NCI-H1417 (cell line): Measurements from ENCODE around the gene PLCB2.

ENCODE experiments used
- DNase-seq, 3 experiments: peaks; one replicate each; lab custom pipeline; 2025; lab: John Stamatoyannopoulos, UW

Gene PLCB2

DNA sequence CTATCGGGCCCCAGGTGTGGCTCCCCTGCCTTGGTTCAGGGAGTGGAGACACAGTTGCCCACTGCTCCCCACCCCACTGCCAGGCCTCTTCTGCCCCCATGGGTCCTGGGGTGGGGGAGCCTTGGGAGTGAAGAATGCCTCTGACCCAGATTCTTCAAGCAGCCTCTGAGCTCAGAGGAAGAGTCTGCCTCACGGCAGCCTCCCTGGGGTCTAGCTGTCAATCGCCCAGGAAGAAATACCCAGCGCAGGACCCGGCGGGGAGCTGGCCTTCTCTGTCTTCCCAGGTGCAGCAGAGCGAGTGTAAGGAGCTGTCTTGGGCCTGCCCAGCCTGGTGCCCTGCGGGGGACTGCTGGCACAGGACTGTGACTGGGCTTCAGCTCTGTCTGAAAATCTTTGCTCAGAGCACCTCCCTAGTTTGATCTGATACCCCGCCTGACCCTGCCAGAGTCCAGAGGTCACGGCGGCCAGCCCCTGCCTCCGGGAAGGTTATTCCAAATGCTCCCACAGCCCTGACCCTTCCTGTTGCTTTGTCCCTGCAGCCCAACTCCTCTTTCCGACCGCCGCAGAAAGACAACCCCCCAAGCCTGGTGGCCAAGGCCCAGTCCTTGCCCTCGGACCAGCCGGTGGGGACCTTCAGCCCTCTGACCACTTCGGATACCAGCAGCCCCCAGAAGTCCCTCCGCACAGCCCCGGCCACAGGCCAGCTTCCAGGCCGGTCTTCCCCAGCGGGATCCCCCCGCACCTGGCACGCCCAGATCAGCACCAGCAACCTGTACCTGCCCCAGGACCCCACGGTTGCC lies 35.9 kb downstream of the PLCB2 start:
- DNase-seq = no peak

DNA sequence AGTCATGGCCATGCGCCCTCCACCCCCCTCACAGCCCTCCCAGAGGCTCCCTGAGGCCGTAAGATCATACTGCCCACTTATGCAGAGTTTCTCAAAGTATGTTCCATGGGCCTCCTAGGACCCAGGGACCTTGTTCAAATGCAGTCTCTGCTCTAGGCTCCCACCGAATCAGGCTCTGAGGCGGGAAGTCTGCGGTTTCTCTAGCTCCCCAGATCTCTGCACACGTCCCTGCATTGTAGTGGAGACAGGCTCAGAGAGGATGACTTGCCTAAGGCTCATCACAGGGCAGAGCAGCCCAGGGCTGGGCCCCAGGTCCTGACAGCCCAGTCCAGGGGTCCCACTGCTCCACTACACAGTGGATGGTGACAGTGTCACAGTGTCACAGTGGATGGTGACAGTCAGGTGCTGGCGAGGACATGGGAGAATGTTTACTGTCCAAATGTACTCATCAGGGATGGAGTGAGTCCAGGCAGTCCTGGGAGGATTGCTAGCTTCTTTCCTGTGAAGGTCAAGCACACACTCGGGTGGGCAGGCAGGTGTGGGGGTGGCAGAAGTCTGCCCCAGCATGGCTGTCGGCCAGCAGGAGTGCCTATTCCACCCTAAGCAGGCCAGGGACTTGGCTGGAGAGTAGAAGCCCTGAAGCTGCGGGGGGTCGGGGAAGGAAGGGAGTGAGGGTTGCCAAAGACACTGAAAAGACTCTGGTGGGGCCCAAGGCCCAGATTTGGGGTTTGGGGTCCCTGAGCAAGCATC lies 37.3 kb downstream of the PLCB2 start:
- no peak for DNase-seq

DNA sequence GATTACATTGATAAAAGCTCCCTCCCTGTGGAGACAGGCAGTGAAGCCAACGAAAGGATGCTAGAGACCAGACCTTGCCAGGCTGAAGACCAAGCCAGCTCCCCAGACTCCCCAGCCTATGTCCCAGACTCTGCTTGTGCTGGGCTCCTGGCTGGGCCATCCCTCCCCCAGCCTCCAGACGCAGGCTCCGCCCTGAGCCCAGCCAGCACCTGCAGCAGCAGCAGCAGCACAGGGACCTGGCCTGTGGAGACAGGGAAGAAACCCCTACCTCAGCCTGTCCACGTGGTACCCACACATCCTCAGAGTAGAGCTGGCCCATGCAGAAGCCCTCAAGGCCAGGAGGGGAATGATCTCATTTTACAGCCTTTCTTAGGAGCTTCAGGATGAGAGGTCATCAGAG lies 38.1 kb downstream of the PLCB2 start:
- DNase-seq = no peak

DNA sequence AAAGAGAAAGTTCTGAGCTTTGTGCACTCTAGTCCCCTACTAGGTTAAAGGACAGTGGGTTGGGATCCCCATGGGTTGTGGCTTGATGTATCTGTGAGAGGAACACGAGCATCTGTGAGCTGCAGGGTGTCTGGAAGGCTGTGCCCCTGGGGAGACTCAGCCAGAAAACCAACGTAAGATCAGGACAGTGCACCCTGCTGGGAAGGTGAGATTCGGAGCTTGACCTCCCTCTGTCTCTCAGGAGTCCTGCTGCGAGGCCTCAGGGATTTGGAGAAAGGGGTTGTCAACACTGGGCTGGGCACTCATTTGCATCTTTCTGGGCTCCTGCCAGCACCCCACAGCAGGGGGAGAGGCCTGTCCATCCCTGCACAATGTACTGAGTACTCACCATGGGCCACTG lies 40.1 kb downstream of the PLCB2 start:
- DNase-seq = no peak

DNA sequence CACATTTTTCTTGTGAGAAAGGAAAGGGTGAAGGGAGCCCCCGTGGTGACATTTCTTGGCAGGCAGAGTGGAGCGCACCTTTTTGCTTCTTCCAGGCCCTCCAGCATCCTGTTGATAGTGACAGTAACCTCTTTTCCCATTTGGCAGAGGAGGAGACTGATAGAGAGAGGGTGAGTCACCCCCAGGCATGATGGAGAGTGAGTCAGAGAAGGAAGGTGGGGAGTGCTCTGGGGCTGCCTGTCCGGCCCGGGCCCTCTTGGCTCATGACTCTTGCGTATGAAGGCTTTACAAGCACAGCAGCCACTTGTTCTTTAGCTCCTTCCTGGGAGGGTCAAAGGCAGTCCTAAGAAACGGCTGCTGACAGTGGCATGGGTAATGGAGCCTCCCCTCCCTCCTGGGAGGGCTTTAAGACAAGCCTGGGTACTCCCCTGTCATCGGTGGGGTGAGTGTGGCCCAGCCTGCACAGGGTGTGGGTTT lies 40.9 kb downstream of the PLCB2 start:
- no peak for DNase-seq

DNA sequence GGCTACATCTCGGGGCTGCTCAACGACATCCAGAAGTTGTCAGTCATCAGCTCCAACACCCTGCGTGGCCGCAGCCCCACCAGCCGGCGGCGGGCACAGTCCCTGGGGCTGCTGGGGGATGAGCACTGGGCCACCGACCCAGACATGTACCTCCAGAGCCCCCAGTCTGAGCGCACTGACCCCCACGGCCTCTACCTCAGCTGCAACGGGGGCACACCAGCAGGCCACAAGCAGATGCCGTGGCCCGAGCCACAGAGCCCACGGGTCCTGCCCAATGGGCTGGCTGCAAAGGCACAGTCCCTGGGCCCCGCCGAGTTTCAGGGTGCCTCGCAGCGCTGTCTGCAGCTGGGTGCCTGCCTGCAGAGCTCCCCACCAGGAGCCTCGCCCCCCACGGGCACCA lies 41.9 kb downstream of the PLCB2 start:
- no peak for DNase-seq

DNA sequence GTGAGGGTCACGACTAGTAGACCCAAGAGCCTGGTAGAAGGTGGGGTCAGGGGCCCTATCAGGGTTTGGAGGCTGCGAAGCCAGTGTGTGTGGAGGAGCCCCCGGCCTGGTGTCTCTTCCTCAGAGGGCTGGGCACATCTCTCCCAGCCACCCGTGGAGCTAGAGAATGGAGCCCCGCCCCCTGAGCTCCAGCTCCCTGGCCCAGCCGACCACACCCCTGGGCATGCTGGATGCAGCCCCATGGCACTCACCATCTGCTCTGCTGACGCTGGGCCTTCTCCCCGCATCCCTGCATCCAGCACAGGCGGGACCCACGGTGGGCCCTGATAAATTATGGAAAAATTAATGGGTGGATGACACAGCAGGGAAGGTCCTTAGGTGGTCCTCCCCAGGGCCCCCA lies 42.4 kb downstream of the PLCB2 start:
- no peak for DNase-seq

DNA sequence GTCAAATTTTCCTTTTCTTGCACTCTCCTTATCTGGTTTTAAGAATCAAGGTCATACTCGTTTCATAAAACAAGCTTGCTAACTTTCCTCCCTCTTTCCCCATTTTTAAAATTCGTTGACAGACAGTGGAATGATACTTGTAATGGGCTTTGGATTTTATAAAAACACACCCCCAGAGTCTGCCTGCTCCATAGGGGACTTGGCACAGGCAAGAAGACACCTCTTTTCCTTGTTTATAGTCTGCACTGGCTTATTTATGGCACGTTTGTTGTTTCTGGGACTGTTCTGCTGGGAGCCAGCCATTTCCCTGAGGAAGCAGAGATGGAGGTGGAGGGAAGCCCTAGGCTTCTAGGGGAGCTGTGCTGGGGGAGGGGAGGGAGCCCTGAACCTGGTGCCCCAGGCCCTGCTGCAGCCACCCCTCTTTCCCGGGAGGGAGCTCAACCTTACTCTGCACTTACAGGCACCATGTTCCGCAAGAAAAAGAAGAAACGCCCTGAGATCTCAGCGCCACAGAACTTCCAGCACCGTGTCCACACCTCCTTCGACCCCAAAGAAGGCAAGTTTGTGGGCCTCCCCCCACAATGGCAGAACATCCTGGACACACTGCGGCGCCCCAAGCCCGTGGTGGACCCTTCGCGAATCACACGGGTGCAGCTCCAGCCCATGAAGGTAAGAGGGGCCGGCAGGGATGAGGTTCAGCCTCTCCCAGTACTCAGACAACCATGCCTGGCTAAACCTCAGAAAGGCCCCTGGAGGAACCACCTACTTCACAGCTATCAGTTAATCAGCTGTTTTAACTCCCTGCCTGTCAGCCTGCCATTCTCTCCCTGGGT lies 43.2 kb downstream of the PLCB2 start:
- no peak for DNase-seq

DNA sequence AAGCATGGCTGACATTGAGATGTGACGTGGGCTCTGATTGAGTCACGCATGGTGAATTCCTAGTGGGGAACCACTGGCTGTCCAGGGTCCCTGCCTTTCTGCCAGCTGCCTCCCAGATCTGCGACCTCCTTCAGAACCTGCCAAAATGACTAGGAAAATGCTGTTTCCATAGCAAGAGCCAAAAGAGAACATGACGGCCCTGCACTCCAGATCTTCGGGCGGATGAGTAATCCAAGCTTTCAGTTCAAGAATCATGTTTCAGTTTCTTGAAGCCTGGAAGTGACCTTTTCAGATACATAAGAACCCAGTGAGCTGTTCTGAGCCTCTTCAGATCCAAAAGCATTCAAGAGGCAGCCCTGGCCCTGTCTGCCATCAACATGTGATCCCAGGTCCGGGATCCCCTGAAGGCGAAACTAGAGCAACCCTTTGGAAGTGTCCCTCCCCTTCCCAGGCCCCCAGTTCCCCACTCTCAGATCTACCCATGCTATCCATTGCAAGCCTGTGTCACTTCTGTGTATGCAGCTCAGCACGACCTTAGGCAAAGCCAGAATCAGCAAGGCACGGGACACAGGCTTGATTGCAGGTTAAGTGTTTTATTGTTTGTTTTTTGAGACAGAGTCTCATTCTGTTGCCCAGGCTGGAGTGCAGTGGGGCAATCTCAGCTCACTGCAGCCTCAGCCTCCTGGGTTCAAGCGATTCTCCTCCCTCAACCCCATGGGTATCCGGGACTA lies 44.5 kb downstream of the PLCB2 start:
- DNase-seq = no peak

DNA sequence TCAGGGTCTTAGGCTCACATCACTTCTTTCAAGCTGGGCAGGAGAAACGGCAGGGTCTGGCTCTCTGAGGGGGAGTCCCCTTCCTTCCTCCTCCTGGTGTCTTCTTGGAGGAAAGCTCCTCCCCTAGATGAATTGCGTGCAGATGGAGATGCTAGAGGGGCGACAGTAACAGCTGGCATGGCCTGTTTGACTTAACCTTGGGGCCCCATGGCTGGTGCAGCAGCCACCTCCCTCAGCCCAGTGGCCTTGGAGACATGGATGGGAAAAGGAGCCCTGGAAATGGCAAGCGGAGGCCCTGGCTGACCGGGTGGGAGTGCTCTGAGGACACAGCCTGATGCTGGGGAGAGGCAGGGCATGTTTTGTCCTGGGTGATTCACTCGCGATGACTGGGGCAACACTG lies 48.7 kb downstream of the PLCB2 start:
- no peak for DNase-seq

DNA sequence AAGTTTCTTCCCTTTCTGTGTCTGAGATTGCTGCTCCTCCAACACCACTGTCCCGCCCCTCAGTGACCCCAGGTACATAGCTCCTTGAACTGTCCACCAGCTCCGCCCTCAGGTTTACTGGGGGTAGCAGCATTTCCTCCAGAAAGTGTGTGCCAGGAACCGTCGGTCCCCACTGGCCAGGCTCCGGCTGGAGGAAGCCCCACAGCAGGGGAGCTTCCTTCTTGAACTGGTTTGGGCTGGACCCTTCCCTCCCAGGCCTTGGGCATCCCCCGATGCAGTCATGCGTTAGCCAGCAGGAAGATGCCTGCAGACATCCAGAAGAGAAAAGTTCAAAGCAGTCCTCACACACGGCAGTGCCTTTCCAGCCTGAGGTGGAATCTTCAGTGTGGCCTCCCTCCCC lies 49.2 kb downstream of the PLCB2 start:
- no peak for DNase-seq

DNA sequence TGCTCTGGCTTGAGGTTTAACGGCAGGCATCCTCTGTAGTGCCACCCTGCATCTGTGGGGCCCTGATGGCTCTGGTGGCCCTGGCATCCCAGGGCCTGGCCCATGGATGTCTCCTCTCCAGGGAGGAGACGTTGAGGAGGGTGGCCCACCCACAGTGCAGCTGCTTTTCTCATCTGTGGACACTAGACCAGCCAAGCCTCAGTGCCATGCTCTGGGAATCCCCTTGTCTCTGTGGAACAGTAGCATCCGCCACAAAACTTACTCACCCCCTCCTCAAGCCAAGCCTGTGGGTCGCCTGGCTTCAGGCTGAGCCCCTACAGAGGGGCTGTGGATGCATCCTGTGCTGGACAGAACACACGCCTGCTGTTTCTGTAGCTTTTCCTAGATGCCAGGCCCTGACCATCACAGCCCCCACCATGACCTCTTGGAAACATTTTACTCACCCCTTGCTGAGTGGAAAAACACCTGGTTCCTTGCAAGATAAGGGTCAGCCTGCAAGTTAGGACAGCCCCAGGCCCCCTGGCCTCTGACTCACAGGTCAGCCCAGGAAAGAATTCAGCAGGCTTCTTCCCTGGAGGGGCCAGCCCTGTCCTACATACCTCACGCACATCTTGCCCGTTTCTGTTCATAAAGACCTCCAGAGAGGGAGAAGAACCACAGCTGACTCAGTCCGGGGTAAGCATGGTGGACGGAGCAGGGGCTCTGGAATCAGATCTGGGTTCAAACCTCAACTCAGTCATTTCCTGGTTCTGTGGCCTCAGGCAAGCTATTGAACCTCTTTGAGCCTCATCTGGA lies 49.9 kb downstream of the PLCB2 start:
- no peak for DNase-seq

DNA sequence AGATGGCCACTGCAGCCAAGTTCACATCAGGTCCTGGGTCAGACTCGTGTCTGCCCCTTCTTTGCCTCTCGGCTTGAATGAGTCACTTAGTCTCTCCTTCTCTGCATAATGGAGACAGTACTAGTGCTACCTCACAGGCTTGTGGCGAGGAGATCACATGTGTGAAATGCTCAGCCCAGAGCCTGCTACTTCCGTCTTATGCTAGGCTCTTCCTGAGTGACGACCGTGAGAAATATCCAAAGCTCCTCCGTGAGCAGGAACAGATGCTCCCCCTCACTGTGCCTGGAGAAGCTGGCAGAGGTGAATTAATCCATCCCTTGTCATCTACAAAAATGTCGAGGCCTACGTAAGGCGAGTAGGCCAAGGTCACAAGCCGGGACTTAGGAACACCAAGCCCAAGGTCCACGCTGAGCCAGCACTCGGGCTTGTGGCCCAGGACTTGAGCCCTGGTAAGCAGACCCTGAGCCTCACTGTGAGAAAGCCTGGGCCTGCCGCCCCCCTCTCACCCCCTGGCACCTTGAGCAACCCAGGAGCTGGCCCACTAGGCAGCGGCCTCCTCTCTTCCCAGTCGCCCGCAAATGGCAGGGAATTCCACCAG lies 51.0 kb downstream of the PLCB2 start:
- no peak for DNase-seq

DNA sequence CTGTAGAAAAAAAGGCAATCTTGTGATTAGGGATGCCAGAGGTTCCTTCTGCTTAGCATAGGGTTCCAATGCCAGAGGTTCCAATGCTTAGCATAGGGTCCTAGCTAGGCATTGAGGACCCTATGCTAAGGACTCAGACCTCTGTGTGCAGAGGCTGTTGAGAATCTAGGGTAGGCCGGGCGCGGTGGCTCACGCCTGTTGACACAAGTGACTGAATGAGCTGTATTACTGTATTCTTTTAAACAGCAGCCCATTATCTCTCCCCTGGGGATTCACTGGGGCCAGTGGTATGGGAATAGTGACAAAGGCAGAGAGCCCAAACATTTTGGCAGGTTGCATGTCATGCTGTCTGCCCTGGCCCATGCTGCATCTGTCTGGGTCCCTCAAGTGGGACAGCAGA lies 52.7 kb downstream of the PLCB2 start:
- peak in 1 of 3 experiments; percentile 38 for DNase-seq

DNA sequence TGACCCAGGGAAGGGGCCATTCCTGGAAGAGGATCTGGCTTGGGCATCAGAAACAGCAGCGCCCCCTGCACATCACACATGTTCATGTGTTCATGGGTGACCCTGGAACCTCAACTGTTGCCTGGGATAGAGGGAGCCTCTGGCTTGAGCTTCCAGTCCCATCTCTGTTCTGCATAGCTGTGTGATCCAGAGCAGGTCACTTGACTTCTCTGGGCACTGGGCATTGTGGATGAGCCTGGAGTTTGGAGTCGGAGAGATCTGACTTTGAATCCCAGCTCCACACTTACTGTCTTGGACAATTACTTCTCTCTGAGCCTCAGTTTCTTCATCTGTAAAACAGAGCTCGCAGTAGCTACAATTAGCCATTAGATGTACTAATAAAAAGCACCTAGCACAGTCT lies 53.3 kb downstream of the PLCB2 start:
- DNase-seq = no peak

DNA sequence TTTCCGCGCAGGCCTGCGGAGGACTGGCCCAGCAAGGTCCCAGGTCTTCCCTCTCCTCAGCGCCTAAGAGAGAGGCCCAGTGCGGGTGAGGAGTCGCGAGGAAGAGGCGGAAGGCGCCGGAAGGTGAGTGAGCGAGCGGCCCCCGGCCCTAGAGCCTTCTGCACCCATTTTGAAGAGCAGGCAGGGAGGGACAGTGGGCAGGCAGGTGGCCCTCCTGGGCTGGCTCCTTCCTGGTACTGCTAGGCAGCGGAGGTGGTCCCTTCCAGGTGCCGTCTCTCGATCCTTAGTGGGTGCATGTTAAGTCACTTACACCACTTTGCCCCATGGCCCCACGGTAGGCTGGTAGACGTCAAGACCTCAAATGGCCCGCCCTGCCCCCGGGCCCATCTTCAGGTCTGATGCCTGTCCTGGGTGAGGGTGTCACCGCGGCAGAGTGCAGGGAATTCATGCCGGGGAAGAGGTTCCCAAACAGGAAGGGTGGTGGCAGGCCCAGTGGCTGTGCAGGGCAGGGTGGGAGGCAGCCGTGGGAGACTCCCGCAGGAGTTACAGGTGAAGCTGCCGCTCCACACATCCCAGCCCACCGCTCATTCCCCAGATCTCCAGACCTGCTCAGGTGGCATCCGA lies 54.5 kb downstream of the PLCB2 start:
- no peak for DNase-seq

DNA sequence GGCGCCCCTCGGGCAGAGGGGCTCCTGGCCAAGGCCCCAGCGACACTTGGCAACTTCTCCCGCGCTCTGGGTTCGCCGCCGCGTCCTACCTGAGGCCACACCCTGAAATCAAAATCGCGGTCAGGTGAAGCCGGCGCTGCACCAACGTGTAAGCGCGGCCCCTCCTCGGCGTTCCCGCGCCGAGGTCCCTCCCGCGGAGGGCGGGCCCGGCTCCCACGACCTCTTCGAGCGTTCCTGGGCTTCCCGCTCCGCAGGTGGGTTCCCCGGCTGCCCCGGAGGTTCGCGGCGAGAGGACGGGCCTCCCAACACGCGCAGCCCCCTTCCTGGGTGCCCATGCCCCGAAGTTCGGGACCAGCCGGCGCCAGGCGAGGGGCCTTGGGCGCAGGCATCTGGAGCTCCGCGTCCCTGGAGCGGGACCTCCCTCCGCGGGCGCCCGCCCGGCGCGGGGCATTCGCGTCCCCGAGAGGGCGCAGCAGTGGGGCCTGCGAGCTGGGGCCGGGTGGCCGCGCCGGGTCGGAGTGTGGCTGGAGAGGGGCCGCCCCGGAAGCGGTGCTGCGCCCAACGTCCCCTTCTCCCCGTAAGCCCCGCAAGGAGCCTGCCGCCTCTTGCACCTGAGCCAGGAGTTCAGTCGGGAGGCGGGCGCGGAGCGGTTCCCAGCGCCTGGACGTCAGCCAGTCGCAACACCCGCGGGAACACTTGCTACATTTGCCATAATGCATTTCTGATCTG lies 55.1 kb downstream of the PLCB2 start:
- DNase-seq = peak; percentile 22 to 76 (median 70)

DNA sequence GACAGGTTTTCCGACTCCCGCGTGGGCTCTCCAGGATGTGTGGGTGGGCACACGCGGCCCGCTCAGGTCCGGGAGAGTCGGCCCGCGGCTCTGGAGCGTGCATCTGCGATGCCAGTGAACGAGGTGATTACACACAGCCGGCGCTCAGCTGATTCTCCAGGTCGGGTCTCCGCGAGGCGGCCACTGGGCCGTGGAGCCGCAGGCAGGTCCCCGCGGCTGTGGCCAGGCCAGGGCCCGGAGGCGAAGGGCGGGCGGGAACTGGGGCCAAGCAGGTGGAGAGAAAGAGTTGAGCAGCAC lies 55.6 kb downstream of the PLCB2 start:
- peak in 1 of 3 experiments; percentile 63 for DNase-seq

DNA sequence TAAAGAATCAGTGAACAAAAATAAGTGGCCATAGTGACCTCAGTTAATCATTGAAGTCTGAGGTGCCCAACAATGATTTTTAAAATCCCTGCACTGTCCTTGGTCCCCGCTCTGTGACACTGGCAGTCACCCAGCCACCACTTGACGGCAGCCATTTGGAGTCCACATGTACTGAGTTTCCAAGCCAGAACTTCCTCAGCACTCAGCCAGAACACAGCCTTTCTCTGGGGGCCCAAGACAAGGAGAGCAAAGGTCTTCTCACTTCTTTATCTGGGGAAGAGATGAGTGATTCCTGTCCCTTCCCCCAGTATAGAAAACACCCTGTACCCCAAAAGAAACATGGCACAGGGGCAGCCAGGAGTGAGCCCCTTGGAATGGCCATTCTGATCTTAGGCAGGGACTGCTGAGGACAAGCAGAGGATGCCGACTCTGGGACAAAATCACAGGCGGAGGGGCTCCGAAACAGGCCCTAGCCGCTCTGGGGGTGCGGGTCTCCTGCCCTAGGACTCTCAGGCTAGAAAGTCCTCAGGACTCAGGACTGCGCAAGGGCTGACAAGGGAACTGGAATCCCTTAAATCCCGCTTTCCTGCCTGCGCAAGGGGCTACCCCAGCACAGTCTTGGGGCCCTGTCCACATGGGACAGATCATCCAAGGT lies 56.1 kb downstream of the PLCB2 start:
- no peak for DNase-seq
